Endothelial cell of umbilical vein (primary cell): ENCODE data around the gene FHIT. TPM values are rescaled to one million over a fixed set of nuclear protein-coding genes. Genes with fewer than 3 reads are reported as not detected.

Source experiments
- BruUV-seq: library from RNA; stranded (reverse); fragments of 400-500 nt; replicated peaks from 2 replicates; lab custom pipeline; 2021; lab: Mats Ljungman, UMichigan
- CTCF ChIA-PET: fragments of 300-600, 350-600 bp; sonication (Branson Sonifier 250); formaldehyde crosslinking; loops from one replicate; lab custom pipeline; 2021; ENCODE audit warnings: antibody characterized with exemption, inconsistent platforms; lab: Charles Lee
- POLR2A ChIA-PET: fragments of 300-600, 350-600 bp; sonication (Branson Sonifier 250); formaldehyde crosslinking; loops from one replicate; lab custom pipeline; 2021; ENCODE audit warnings: antibody characterized with exemption, inconsistent platforms; lab: Charles Lee
- DNase-seq: peaks from one replicate; pipeline ENCODE4 v3.0.0-alpha.2; 2011; ENCODE audit warnings: low read depth, low spot score
- FAIRE-seq: peaks from 2 replicates; lab custom pipeline; 2011; peaks lifted over from hg19 to GRCh38; lab: Jason Lieb, UNC
- H2AFZ ChIP-seq: 2 replicates; pipeline ENCODE4 v1.6.0; 2012; ENCODE audit warnings: low read depth, low read length, control low read depth, inconsistent platforms
- H3K27ac ChIP-seq: 2 replicates; pipeline ENCODE4 v1.5.1; 2011; ENCODE audit warnings: low read depth, mild to moderate bottlenecking, control low read depth, low read length, moderate library complexity; ENCODE audit not compliant: insufficient read depth
- H3K27me3 ChIP-seq, 2 experiments: 2 replicates each; pipeline versions ENCODE4 v1.6.0 to v1.6.1; 2011; ENCODE audit warnings: low read length in 2 of 2, mixed read lengths in 1 of 2; ENCODE audit not compliant: control insufficient read depth in 2 of 2, insufficient read depth in 2 of 2
- H3K36me3 ChIP-seq, 2 experiments: 2 replicates in 1 of 2; 3 replicates in 1 of 2; pipeline ENCODE4 v1.5.1; 2011; ENCODE audit warnings: low read length in 2 of 2, mild to moderate bottlenecking in 1 of 2, moderate library complexity in 1 of 2; ENCODE audit not compliant: control insufficient read depth in 2 of 2, insufficient read depth in 2 of 2; ENCODE audit errors: extremely low read depth in 1 of 2
- H3K4me1 ChIP-seq: 3 replicates; pipeline ENCODE4 v1.5.1; 2011; ENCODE audit warnings: mild to moderate bottlenecking, low read length; ENCODE audit not compliant: control insufficient read depth, insufficient read depth; ENCODE audit errors: extremely low read depth
- H3K4me2 ChIP-seq: 2 replicates; pipeline ENCODE4 v1.6.1; 2011; ENCODE audit warnings: low read length, control low read depth, mixed read lengths; ENCODE audit not compliant: insufficient read depth
- H3K4me3 ChIP-seq, 3 experiments: fragments of 200-600 bp in 1 of 3; sonication (generic), shearing (Covaris generic) in 1 of 3; replicated peaks in 1 of 3; 2 replicates each; pipeline ENCODE4 v1.5.1; 2011 to 2016; ENCODE audit warnings: control low read depth in 3 of 3, low read length in 3 of 3, mild to moderate bottlenecking in 2 of 3, inconsistent platforms in 1 of 3, low read depth in 1 of 3, moderate library complexity in 1 of 3; ENCODE audit not compliant: insufficient read depth in 1 of 3
- H3K79me2 ChIP-seq: 2 replicates; pipeline ENCODE4 v1.6.0; 2012; ENCODE audit warnings: low read length, inconsistent platforms; ENCODE audit not compliant: control insufficient read depth, insufficient read depth
- H3K9ac ChIP-seq: replicated peaks from 2 replicates; pipeline ENCODE3; 2011; ENCODE audit warnings: low read length, control low read depth; ENCODE audit not compliant: insufficient read depth; ENCODE audit errors: extremely low read depth
- H3K9me1 ChIP-seq: replicated peaks from 3 replicates; pipeline ENCODE4 v1.6.0; 2011; ENCODE audit warnings: mild to moderate bottlenecking, low read length; ENCODE audit not compliant: control insufficient read depth, insufficient read depth; ENCODE audit errors: extremely low read depth
- H3K9me3 ChIP-seq: replicated peaks from 2 replicates; pipeline ENCODE4 v1.5.1; 2012; ENCODE audit warnings: low read length, inconsistent platforms; ENCODE audit not compliant: control insufficient read depth, insufficient read depth
- H4K20me1 ChIP-seq: replicated peaks from 2 replicates; pipeline ENCODE3; 2011; ENCODE audit warnings: mild to moderate bottlenecking, low read length; ENCODE audit not compliant: control insufficient read depth, insufficient read depth; ENCODE audit errors: extremely low read depth
- EZH2 ChIP-seq: IDR thresholded peaks from 2 replicates; pipeline ENCODE4 v1.6.1; 2012; ENCODE audit warnings: borderline replicate concordance, low read depth, mild to moderate bottlenecking, moderate library complexity, low read length, inconsistent platforms; ENCODE audit not compliant: severe bottlenecking
- FOS ChIP-seq: IDR thresholded peaks from 2 replicates; pipeline ENCODE4 v1.6.1; 2011; ENCODE audit warnings: mild to moderate bottlenecking, low read length, moderate library complexity, borderline replicate concordance; ENCODE audit not compliant: insufficient read depth
- GATA2 ChIP-seq: IDR thresholded peaks from 2 replicates; pipeline ENCODE4 v1.7.0; 2011; ENCODE audit warnings: low read depth, mild to moderate bottlenecking, moderate library complexity, mixed read lengths, low read length; ENCODE audit not compliant: insufficient read length, insufficient read depth
- JUN ChIP-seq: IDR thresholded peaks from 2 replicates; pipeline ENCODE4 v1.6.1; 2011; ENCODE audit warnings: borderline replicate concordance, low read depth; ENCODE audit not compliant: insufficient read length, insufficient read depth
- MYC ChIP-seq: IDR thresholded peaks from one replicate; pipeline ENCODE4 v1.6.1; 2011; ENCODE audit warnings: mild to moderate bottlenecking, low read depth, low read length
- POLR2A ChIP-seq: IDR thresholded peaks from 2 replicates; pipeline ENCODE4 v1.6.1; 2012; ENCODE audit warnings: low read depth, mild to moderate bottlenecking, control low read depth, low read length
- POLR2AphosphoS5 ChIP-seq: IDR thresholded peaks from 2 replicates; pipeline ENCODE4 v1.6.1; 2012; ENCODE audit warnings: low read depth, mild to moderate bottlenecking, control low read depth, low read length, moderate library complexity; ENCODE audit not compliant: insufficient read depth
- dilution Hi-C: fragments of 300-500 bp; cut with MboI; formaldehyde crosslinking; loops from one replicate; pipeline ENCODE4 v1.15.0; 2019; ENCODE audit warnings: low sequenced_read_pairs; ENCODE audit not compliant: extremely low pct_ligation_motif_present
- intact Hi-C: fragments of 100-400 bp; cut with micrococcal nuclease; formaldehyde crosslinking; loops from one replicate; pipeline ENCODE4 v1.10.0; 2022
- polyA plus RNA-seq, 4 experiments: library from polyadenylated mRNA; depleted of rRNA in 3 of 4; stranded (reverse) in 3 of 4; unstranded in 1 of 4; fragments of >200 nt; gene quantifications; 2 replicates each; pipeline versions ENCODE4 v1.2.1 to v1.2.3, GENCODE V29; 2011 to 2012; ENCODE audit warnings: missing spikeins in 1 of 4
- total RNA-seq: library from RNA; stranded (reverse); gene quantifications from 2 replicates; pipeline ENCODE4 v1.2.3, GENCODE V29; 2021
- TF ChIP-seq, protein P1 (sequence below), 2 donors: IDR thresholded peaks; 1 replicate in 1 of 2; 2 replicates in 1 of 2; pipeline ENCODE4 v1.5.1; 2011; ENCODE audit warnings: low read length in 2 of 2, mild to moderate bottlenecking in 2 of 2, moderate library complexity in 2 of 2, control low read depth in 1 of 2, inconsistent platforms in 1 of 2, low read depth in 1 of 2; ENCODE audit not compliant: insufficient read depth in 1 of 2; ENCODE audit errors: extremely low read depth in 1 of 2
- TF ChIP-seq, protein P2 (sequence below): IDR thresholded peaks from 2 replicates; pipeline ENCODE4 v1.6.1; 2011; ENCODE audit not compliant: insufficient read depth, insufficient read length

Gene FHIT
- total and polyA plus RNA-seq, 2 donors (not counting 3 experiments of a cell fraction or from before 2014, with no cell fraction given) = 0.47 to 2.2 TPM

- Histone ChIP-seq H3K9me1 (no peaks in the 10 kb centered on the region), H2AFZ (no peak overlapping the region), H3K9ac (no peak overlapping the region), H3K4me1 (no peaks in the 10 kb centered on the region), H3K27ac (no peak overlapping the region), H3K4me2 (no peak overlapping the region), H3K79me2 (no peaks in the 10 kb centered on the region), H3K27me3 (no peaks in the 10 kb centered on the region), H3K9me3 (no peaks in the 10 kb centered on the region), H3K4me3 (no peak overlapping the region), H4K20me1 (no peaks in the 10 kb centered on the region), H3K36me3 (no peaks in the 10 kb centered on the region)
- BruUV-seq = no TSS peak
- TF ChIP-seq GATA2 (no peak), POLR2A (no peak), FOS (no peak), MYC (no peak), POLR2AphosphoS5 (no peak), EZH2 (no peak), JUN (no peak)
- TF ChIP-seq, protein P1, sequence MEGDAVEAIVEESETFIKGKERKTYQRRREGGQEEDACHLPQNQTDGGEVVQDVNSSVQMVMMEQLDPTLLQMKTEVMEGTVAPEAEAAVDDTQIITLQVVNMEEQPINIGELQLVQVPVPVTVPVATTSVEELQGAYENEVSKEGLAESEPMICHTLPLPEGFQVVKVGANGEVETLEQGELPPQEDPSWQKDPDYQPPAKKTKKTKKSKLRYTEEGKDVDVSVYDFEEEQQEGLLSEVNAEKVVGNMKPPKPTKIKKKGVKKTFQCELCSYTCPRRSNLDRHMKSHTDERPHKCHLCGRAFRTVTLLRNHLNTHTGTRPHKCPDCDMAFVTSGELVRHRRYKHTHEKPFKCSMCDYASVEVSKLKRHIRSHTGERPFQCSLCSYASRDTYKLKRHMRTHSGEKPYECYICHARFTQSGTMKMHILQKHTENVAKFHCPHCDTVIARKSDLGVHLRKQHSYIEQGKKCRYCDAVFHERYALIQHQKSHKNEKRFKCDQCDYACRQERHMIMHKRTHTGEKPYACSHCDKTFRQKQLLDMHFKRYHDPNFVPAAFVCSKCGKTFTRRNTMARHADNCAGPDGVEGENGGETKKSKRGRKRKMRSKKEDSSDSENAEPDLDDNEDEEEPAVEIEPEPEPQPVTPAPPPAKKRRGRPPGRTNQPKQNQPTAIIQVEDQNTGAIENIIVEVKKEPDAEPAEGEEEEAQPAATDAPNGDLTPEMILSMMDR (IDR thresholded peaks at IDR 0.05; ENCODE audit: extremely low read depth in 1 of 2, insufficient read depth in 1 of 2, low read depth in 1 of 2, low read length in 2 of 2) = no peak
- TF ChIP-seq, protein P2, sequence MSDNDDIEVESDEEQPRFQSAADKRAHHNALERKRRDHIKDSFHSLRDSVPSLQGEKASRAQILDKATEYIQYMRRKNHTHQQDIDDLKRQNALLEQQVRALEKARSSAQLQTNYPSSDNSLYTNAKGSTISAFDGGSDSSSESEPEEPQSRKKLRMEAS = no peak
- POLR2A ChIA-PET = no interaction called here
- intact Hi-C loops = no loop called here
- no peak for FAIRE-seq
- CTCF ChIA-PET = interaction anchor here (0.7 kb wide), 1 partner anchor 1080 kb away, joined by 3 read pairs; no protein-coding TSS in a partner anchor
- no peak for DNase-seq
- dilution Hi-C loops = no loop called here
These were observed 438.8 kb downstream of the FHIT start for GRCh38 chr3:60812502-60812901.
